HuH-7 (cell line): ENCODE results near the gene EGLN2.
"Not testable (repeated sequence)": the region's sequence is repeated elsewhere in the genome, so short reads cannot be mapped to it uniquely, and the experiment has no call there.

Experiments used
- DNase-seq: peaks from one replicate; pipeline ENCODE4 v3.0.0; 2011; ENCODE audit warnings: low spot score

The EGLN2 gene

DNA sequence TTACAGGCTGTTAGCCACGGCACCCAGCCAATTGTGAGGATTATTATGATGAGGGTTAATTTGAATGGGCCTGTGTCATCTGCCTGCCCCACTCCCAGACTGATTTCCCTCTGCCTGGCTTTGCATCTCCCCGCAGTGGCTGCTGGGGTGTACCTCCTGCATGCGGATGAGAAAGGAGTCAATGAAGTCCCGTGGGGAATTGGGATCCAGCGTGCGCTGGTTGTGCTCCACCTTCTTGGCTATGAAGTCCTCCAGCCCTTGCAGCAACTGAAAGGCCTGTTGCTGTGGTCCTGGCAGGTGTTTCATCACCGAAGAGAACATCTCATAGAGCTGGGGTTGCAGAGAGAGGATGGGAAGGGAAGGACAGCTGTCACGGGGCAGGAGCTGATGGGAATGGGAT lies 47.7 kb downstream of the EGLN2 start:
- DNase-seq, result not testable (repeated sequence)

DNA sequence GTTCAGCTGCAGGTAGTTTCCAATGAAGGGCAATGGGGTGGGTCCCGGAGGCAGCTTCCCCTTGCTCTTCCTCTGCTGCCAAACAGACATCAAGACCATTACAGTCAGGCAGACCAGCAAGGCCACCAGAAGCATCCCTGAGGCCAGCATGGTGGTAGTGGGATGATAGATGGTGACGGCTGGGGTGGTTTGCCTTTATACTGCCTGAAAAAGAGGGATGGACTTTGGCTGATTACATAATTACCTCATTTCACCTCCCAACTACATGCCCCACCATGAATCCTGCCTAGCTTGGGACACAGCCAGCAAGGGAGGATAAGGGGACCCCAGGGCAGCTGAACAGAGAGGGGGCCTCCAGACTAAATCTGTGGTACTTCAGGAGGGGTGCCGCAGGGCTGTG lies 51.3 kb downstream of the EGLN2 start, which contains the start of gene CYP2A6:
Gene CYP2A6 (minus strand): TSS at position 171 of the 400 bp plus-strand sequence. CDS start 21 bp downstream, at position 150.
- peak; percentile 66 for DNase-seq

DNA sequence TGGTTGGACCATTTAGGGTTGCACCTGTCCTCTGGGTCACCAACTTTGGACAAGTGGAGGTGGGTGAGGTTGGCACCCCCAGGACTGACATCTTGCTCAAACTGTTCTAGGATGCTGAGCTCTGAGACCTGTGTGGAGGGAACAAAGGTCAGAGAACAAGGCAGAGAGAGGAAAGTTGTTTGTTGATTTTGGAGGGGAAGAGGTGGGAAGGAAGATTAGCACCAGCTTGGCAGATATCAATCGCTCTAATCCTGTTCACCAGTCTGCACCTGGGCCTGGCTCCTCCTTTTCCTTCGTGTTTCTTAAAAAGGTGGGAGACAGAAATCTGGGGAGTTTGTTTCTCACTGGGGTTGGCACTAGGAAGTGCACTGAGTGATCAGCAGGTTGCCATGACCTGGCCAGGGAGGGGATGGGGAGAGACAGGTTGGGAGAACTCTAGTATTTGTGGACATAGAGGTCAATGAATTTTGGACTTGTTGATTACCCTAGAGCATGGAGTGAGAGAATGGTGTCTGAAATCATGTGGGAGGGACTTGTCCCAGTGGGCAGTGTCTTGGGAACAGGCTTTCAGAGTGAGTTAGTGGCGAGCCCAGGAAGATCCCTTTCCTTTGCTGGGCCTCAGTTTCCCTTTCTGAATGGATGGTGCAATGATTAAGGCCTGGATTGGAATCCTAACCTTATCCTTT lies 53.6 kb downstream of the EGLN2 start:
- DNase-seq, result not testable (repeated sequence)
